CD8-positive, alpha-beta memory T cell (primary cell): ENCODE data around the gene HS2ST1. TPM values are rescaled to one million over a fixed set of nuclear protein-coding genes. Genes with fewer than 3 reads are reported as not detected.

Experiments used
- CTCF ChIA-PET: fragments of 350-600 bp; sonication (Branson Sonifier 250); formaldehyde crosslinking; loops from one replicate; lab custom pipeline; 2021; ENCODE audit warnings: antibody characterized with exemption; lab: Charles Lee
- POLR2A ChIA-PET: fragments of 350-600 bp; sonication (Branson Sonifier 250); formaldehyde crosslinking; loops from one replicate; lab custom pipeline; 2021; ENCODE audit warnings: antibody characterized with exemption; lab: Charles Lee
- DNase-seq, 5 donors: peaks; one replicate each; pipeline versions ENCODE4 v3.0.0 to v3.0.0-alpha.2; 2020 to 2022; ENCODE audit warnings: mixed read lengths in 1 of 5
- H3K27ac ChIP-seq: one replicate; pipeline ENCODE4 v1.7.0; 2013; ENCODE audit warnings: low read depth, mild to moderate bottlenecking, low read length, moderate library complexity
- H3K27me3 ChIP-seq: 2 replicates; pipeline ENCODE4 v1.7.0; 2013; ENCODE audit warnings: low read length, mild to moderate bottlenecking; ENCODE audit not compliant: insufficient read depth, poor library complexity, severe bottlenecking
- H3K36me3 ChIP-seq: 2 replicates; pipeline ENCODE4 v1.7.0; 2013; ENCODE audit warnings: mild to moderate bottlenecking, low read length, moderate library complexity; ENCODE audit not compliant: insufficient read depth
- H3K4me1 ChIP-seq: 2 replicates; pipeline ENCODE4 v1.7.0; 2013; ENCODE audit warnings: mild to moderate bottlenecking, low read length, moderate library complexity; ENCODE audit not compliant: insufficient read depth
- H3K4me3 ChIP-seq: 2 replicates; pipeline ENCODE4 v1.7.0; 2013; ENCODE audit warnings: mild to moderate bottlenecking, low read length
- H3K9me3 ChIP-seq: 2 replicates; pipeline ENCODE4 v1.7.0; 2013; ENCODE audit warnings: mild to moderate bottlenecking, low read length
- H3K27ac Mint-ChIP-seq, 8 donors: one replicate each; pipeline ENCODE4 v1.8.0; 2020 to 2021; ENCODE audit warnings: mixed read lengths in 8 of 8, mild to moderate bottlenecking in 6 of 8, inconsistent platforms in 3 of 8, moderate library complexity in 3 of 8
- H3K27me3 Mint-ChIP-seq, 2 donors: one replicate each; pipeline ENCODE4 v1.8.0; 2020 to 2021; ENCODE audit warnings: mixed read lengths in 2 of 2, mild to moderate bottlenecking in 1 of 2, moderate library complexity in 1 of 2
- H3K36me3 Mint-ChIP-seq, 3 donors: one replicate each; pipeline ENCODE4 v1.8.0; 2020 to 2021; ENCODE audit warnings: mixed read lengths in 3 of 3, inconsistent platforms in 1 of 3, mild to moderate bottlenecking in 1 of 3
- H3K4me1 Mint-ChIP-seq, 3 donors: one replicate each; pipeline ENCODE4 v1.8.0; 2020 to 2021; ENCODE audit warnings: mixed read lengths in 3 of 3, inconsistent platforms in 1 of 3, mild to moderate bottlenecking in 1 of 3
- H3K4me3 Mint-ChIP-seq, 7 donors: one replicate each; pipeline ENCODE4 v1.8.0; 2020 to 2021; ENCODE audit warnings: mixed read lengths in 7 of 7, mild to moderate bottlenecking in 6 of 7, moderate library complexity in 4 of 7, inconsistent platforms in 2 of 7
- H3K9me3 Mint-ChIP-seq, 5 donors: one replicate each; pipeline ENCODE4 v1.8.0; 2020 to 2022; ENCODE audit warnings: mixed read lengths in 5 of 5, mild to moderate bottlenecking in 3 of 5, moderate library complexity in 2 of 5, inconsistent platforms in 1 of 5
- polyA plus RNA-seq: library from polyadenylated mRNA; unstranded; fragments of 300-500 nt; fragmentation: Illumina TruSeq; gene quantifications from one replicate; pipeline ENCODE4 v1.2.3, GENCODE V29; 2021
- total RNA-seq, 2 experiments: library from RNA; stranded (reverse); gene quantifications; one replicate each; pipeline ENCODE4 v1.2.3, GENCODE V29; 2021

HS2ST1 gene
- total and polyA plus RNA-seq, 3 experiments from 2014 or later = 8.4 to 20.2 (median 18.8) TPM

DNA sequence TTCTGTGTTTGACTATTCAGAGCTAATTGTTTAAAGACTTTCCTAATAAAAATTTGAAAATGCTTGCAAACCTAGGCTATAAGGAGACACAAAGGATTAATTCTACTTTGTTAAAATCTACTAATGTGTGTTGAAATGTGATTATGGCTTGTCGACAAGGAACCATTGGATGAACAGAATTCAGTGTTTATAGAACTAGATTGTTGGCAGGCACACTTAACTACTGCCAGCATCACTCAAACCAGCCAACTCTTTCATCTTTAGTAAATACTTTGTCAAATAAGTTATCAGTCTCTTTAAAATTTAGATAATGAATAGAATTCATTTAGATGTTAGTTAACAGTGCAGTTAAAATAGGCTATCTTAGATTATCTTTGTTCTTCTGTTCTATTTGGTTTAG lies 27.6 kb downstream of the HS2ST1 start:
- Histone ChIP-seq H3K4me1 (no peaks in the 10 kb centered on the region), H3K27ac (no peak overlapping the region), H3K4me3 (no peak overlapping the region), H3K36me3 (no peaks in the 10 kb centered on the region), H3K27me3 (no peaks in the 10 kb centered on the region), H3K9me3 (no peaks in the 10 kb centered on the region)
- Mint-ChIP-seq H3K27ac (no peak overlapping the region), H3K9me3 (no peaks in the 10 kb centered on the region), H3K4me1 (peaks cover 8 to 21% (median 15%) of the 10 kb centered on the region in 3 donors), H3K27me3 (no peaks in the 10 kb centered on the region), H3K36me3 (peaks cover 0 to 1% (median 0%) of the 10 kb centered on the region in 3 donors), H3K4me3 (no peak overlapping the region)
- no peak for DNase-seq
- ChIA-PET CTCF (no interaction called here), POLR2A (no interaction called here)

DNA sequence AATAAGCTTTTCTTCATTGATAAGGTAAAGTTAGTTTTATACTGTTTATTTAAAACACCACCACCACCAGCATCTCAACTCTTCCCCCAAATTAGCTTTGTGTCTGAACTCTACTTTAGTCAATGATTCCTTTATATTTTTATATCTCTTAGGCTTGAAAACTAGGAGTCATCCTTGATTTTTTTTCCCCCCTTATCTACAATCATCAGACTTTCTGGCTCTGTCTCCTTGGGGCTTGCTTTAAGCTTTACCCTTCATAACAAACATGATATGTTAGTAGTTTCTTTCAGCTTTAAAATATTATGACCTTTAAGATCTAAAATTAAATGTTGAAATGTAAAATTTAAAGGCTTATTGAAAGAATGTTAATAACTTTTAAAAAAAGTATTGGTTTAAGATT lies 28.3 kb downstream of the HS2ST1 start:
- Histone ChIP-seq H3K27ac (no peak overlapping the region), H3K27me3 (no peaks in the 10 kb centered on the region), H3K36me3 (no peaks in the 10 kb centered on the region), H3K4me1 (no peaks in the 10 kb centered on the region), H3K9me3 (no peaks in the 10 kb centered on the region), H3K4me3 (no peak overlapping the region)
- Mint-ChIP-seq H3K27me3 (no peaks in the 10 kb centered on the region), H3K4me3 (no peak overlapping the region), H3K27ac (no peak overlapping the region), H3K4me1 (peaks cover 7 to 21% (median 15%) of the 10 kb centered on the region in 3 donors), H3K9me3 (no peaks in the 10 kb centered on the region), H3K36me3 (peaks cover 0 to 1% (median 0%) of the 10 kb centered on the region in 3 donors)
- DNase-seq = no peak
- ChIA-PET POLR2A (no interaction called here), CTCF (no interaction called here)

DNA sequence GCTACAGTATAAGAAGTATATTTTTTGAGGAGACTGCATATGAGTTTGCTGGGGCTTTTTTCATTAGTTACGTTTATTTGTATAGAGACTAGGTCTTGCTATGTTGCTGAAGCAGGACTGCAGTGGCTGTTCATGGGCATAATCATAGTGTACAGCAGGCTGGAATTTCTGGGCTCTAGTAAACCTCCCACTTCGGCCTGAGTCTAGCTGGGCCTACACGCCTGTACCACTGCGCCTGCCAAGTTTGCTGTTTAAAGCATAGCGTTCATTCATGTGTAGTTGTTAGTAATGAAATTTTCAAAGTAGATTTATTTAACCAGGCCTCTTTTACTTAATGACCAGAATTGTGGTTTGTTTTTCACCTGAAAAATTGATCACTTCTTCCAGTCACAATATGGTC lies 33.8 kb downstream of the HS2ST1 start:
- Mint-ChIP-seq H3K27me3 (no peaks in the 10 kb centered on the region), H3K36me3 (no peaks in the 10 kb centered on the region), H3K4me1 (peaks cover 4 to 24% (median 15%) of the 10 kb centered on the region in 3 donors), H3K4me3 (no peak overlapping the region), H3K9me3 (no peaks in the 10 kb centered on the region), H3K27ac (no peak overlapping the region)
- Histone ChIP-seq H3K4me3 (no peak overlapping the region), H3K36me3 (no peaks in the 10 kb centered on the region), H3K9me3 (no peaks in the 10 kb centered on the region), H3K27ac (no peak overlapping the region), H3K4me1 (no peaks in the 10 kb centered on the region), H3K27me3 (no peaks in the 10 kb centered on the region)
- no peak for DNase-seq
- POLR2A ChIA-PET = no interaction called here
- CTCF ChIA-PET = no interaction called here

DNA sequence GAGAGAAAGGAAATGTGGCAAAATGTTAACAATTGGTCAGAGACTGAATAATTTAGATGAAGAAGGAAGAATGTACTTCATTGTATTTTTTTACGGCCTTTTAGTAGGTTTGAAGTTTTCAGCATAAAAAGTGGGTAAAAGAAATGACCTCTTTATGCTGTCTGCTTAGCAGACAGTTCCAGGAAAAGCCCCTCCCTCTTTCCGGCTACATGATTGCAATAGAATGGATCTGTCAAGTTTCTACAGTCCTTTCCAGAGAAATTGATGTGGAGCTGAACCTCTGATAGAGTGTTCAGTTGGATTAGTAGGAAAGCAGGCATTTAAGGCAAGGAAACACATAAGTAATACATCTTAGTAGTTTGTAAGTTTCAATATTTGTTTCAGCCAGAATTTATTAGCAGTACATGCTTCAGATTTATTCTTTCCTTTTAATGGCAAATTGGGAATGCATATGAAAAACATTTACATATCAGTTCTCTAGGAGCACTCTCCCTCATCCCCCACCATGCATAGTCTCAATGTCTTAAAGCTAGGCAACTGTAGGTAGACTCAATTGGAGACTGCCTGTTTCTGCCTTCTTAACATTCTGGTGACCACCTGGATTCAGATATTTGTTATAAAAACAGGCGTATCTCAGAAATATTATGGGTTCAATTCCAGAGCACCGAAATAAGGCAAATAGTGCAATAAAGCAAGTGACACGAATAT lies 36.4 kb downstream of the HS2ST1 start:
- ChIA-PET POLR2A (no interaction called here), CTCF (no interaction called here)
- Histone ChIP-seq H3K27me3 (no peaks in the 10 kb centered on the region), H3K36me3 (no peaks in the 10 kb centered on the region), H3K27ac (no peak overlapping the region), H3K4me3 (no peak overlapping the region), H3K4me1 (no peaks in the 10 kb centered on the region), H3K9me3 (no peaks in the 10 kb centered on the region)
- Mint-ChIP-seq H3K9me3 (no peaks in the 10 kb centered on the region), H3K27ac (no peak overlapping the region), H3K36me3 (no peaks in the 10 kb centered on the region), H3K4me3 (no peak overlapping the region), H3K27me3 (no peaks in the 10 kb centered on the region), H3K4me1 (peaks cover 4 to 20% (median 18%) of the 10 kb centered on the region in 3 donors)
- no peak for DNase-seq

DNA sequence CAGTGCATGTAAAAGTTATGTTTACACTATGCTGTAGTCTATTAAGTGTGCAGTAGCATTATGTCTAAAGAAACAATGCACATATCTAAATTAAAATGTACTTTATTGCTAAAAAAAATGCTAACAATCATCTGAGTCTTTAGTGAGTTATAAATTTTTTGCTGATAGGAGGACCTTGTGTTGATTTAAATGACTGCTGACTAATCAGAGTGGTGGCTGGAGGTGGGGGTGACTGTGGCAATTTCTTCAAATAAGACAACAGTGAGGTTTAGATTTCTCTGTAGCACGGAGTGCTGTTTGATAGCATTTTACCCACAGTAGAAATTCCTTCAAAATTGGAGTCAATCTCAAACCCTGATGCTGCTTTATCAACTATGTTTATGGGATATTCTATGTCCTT lies 37.0 kb downstream of the HS2ST1 start:
- H3K4me3 ChIP-seq = no peak overlapping the region
- H3K9me3 Mint-ChIP-seq = no peaks in the 10 kb centered on the region
- no peaks in the 10 kb centered on the region for H3K27me3 ChIP-seq
- no peaks in the 10 kb centered on the region for H3K9me3 ChIP-seq
- H3K27me3 Mint-ChIP-seq = no peaks in the 10 kb centered on the region
- POLR2A ChIA-PET = no interaction called here
- no peak overlapping the region for H3K27ac Mint-ChIP-seq
- H3K36me3 Mint-ChIP-seq = no peaks in the 10 kb centered on the region
- no peak overlapping the region for H3K27ac ChIP-seq
- no peaks in the 10 kb centered on the region for H3K36me3 ChIP-seq
- H3K4me1 Mint-ChIP-seq = peaks cover 3 to 17% (median 14%) of the 10 kb centered on the region in 3 donors
- CTCF ChIA-PET = no interaction called here
- H3K4me1 ChIP-seq = no peaks in the 10 kb centered on the region
- no peak for DNase-seq
- no peak overlapping the region for H3K4me3 Mint-ChIP-seq

DNA sequence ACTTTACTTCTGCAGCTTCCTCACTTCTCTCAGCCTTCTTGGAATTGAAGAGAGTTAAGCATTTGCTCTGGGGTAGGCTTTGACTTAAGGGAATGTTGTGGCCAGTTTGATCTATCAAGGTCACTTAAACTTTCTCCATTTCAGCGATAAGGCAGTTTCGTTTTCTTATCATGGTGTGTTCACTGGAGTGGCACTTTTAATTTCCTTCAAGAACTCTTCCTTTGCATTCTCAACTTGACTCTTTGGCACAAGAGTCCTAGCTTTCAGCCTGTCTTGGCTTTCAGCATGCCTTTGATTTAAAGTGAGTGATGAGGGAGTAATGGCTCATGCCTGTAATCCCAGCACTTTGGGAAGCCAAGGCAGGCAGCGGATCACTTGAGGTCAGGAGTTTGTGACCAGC lies 38.7 kb downstream of the HS2ST1 start:
- Histone ChIP-seq H3K27ac (no peak overlapping the region), H3K4me1 (no peaks in the 10 kb centered on the region), H3K36me3 (no peaks in the 10 kb centered on the region), H3K27me3 (no peaks in the 10 kb centered on the region), H3K9me3 (no peaks in the 10 kb centered on the region), H3K4me3 (no peak overlapping the region)
- no peak for DNase-seq
- H3K27ac Mint-ChIP-seq = no peak overlapping the region
- H3K36me3 Mint-ChIP-seq = no peaks in the 10 kb centered on the region
- ChIA-PET POLR2A (no interaction called here), CTCF (interaction anchor here (1.1 kb wide), 1 partner anchor 119 kb away, joined by 3 read pairs; no protein-coding TSS in a partner anchor)
- no peak overlapping the region for H3K4me3 Mint-ChIP-seq
- H3K27me3 Mint-ChIP-seq = no peaks in the 10 kb centered on the region
- no peaks in the 10 kb centered on the region for H3K9me3 Mint-ChIP-seq
- H3K4me1 Mint-ChIP-seq = peaks cover 2 to 12% (median 11%) of the 10 kb centered on the region in 3 donors

DNA sequence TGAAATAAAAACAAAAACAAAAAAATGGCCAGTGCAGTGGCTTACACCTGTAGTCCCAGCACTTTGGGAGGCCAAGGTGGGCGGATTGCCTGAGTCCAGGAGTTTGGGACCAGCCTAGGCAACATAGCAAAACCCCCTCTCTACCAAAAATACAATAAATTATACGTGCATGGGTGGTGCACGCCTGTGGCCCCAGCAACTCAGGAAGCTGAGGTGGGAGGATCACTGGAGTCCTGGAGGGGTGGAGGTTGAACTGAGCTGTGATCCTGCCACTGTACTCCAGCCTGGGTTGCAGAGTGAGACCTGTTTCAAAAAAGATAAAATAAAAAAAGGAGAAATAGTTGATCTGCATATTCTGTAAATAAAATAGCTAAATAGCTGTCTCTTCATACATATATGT lies 41.2 kb downstream of the HS2ST1 start:
- CTCF ChIA-PET = no interaction called here
- peaks cover 0 to 12% (median 3%) of the 10 kb centered on the region in 3 donors for H3K4me1 Mint-ChIP-seq
- H3K27ac ChIP-seq = no peak overlapping the region
- H3K27me3 ChIP-seq = no peaks in the 10 kb centered on the region
- no peak for DNase-seq
- POLR2A ChIA-PET = no interaction called here
- H3K36me3 Mint-ChIP-seq = no peaks in the 10 kb centered on the region
- no peaks in the 10 kb centered on the region for H3K9me3 Mint-ChIP-seq
- H3K4me3 ChIP-seq = no peak overlapping the region
- no peaks in the 10 kb centered on the region for H3K36me3 ChIP-seq
- no peak overlapping the region for H3K4me3 Mint-ChIP-seq
- H3K27ac Mint-ChIP-seq = peak overlapping the region in 1 of 8 donors; percentile 32
- no peaks in the 10 kb centered on the region for H3K27me3 Mint-ChIP-seq
- no peaks in the 10 kb centered on the region for H3K4me1 ChIP-seq
- no peaks in the 10 kb centered on the region for H3K9me3 ChIP-seq

DNA sequence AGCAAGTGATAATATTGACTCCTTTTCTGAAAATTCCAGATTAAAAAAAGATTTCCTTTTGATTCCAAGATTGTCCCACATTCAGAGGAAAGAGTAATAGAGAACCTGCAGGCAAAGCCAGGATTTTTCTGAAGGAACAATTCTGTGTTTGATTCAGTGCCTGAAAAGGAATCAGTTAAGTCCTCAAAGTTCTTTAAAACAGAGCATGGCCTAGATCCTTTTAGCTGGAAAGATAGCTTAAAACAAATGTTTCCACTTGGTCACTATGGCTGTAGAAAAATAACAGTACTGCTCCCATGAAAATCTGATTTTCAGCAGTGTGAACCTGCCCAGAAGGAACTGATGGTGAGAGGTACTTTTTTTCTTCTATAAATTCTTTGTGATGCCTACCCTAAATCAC lies 41.8 kb downstream of the HS2ST1 start:
- Histone ChIP-seq H3K36me3 (no peaks in the 10 kb centered on the region), H3K27me3 (no peaks in the 10 kb centered on the region), H3K4me3 (no peak overlapping the region), H3K9me3 (no peaks in the 10 kb centered on the region), H3K4me1 (no peaks in the 10 kb centered on the region), H3K27ac (no peak overlapping the region)
- ChIA-PET POLR2A (no interaction called here), CTCF (no interaction called here)
- H3K4me1 Mint-ChIP-seq = peaks cover 0 to 12% (median 0%) of the 10 kb centered on the region in 3 donors
- no peak overlapping the region for H3K4me3 Mint-ChIP-seq
- H3K36me3 Mint-ChIP-seq = no peaks in the 10 kb centered on the region
- H3K27ac Mint-ChIP-seq = no peak overlapping the region
- no peaks in the 10 kb centered on the region for H3K9me3 Mint-ChIP-seq
- DNase-seq = no peak
- no peaks in the 10 kb centered on the region for H3K27me3 Mint-ChIP-seq
